Measurements from ENCODE around the gene RSBN1L. TPM values are rescaled to one million over a fixed set of nuclear protein-coding genes. Genes with fewer than 3 reads are reported as not detected.

The RSBN1L gene
- total and polyA plus RNA-seq, 7 donors: 2.0 to 10.1 (median 7.5) TPM

GRCh38 chr7:77798394-77799077 is 102.3 kb downstream of the RSBN1L start, which contains the start of the genes PHTF2 and TMEM60:
TSS of gene PHTF2 (plus strand) at chr7:77798773.
TSS of gene TMEM60 (minus strand) at chr7:77798434. CDS start at chr7:77794373, 4,061 bp downstream.
- DNase-seq (peak; percentile 98 to 99), ATAC-seq (peak; percentile 86 to 94 (median 88))
- Histone ChIP-seq H3K4me1 (peaks cover 44% of the 10 kb centered on the region), H3K27ac (peak within 1 kb of the TSS; percentile 98), H3K4me3 (peak within 1 kb of the TSS; percentile 95), H3K27me3 (ENCODE audit: insufficient read depth in 3 of 3, low read length in 2 of 3) (no peaks in the 10 kb centered on the region), H3K9me3 (no peaks in the 10 kb centered on the region), H3K36me3 (ENCODE audit: insufficient read depth in 1 of 2, low read depth in 1 of 2) (no peaks in the 10 kb centered on the region)
- peak; percentile 50 for TF ChIP-seq CTCF (IDR thresholded peaks at IDR 0.05)
- intact Hi-C loops (cut with DNase I): loop anchor here (5.0 to 10.0 kb wide), 4 partner anchors 39 to 86 kb away; no protein-coding TSS in a partner anchor
- WGBS, 3 donors: 0 to 1% (median 0%) methylated on average over 44 to 61 of the region's 61 CpGs

GRCh38 chr7:77799078-77799964 is 103.1 kb downstream of the RSBN1L start:
- Histone ChIP-seq H3K36me3 (ENCODE audit: insufficient read depth in 1 of 2, low read depth in 1 of 2) (no peaks in the 10 kb centered on the region), H3K27me3 (ENCODE audit: insufficient read depth in 3 of 3, low read length in 2 of 3) (no peaks in the 10 kb centered on the region), H3K4me1 (peaks cover 47% of the 10 kb centered on the region), H3K9me3 (no peaks in the 10 kb centered on the region), H3K4me3 (peak overlapping the region; percentile 95), H3K27ac (peak overlapping the region; percentile 98)
- TF ChIP-seq CTCF (IDR thresholded peaks at IDR 0.05): no peak
- 1 to 2% (median 1%) methylated on average over 49 to 55 of the region's 55 CpGs for WGBS, 3 donors
- peak; percentile 47 to 71 for DNase-seq
- intact Hi-C loops (cut with DNase I): loop anchor here (5.0 to 10.0 kb wide), 4 partner anchors 38 to 85 kb away; no protein-coding TSS in a partner anchor
- ATAC-seq: peak; percentile 59 to 76 (median 68)

GRCh38 chr7:77800158-77800557 is 103.9 kb downstream of the RSBN1L start:
- 53 to 66% (median 58%) methylated on average over 4 of the region's 4 CpGs for WGBS, 3 donors
- intact Hi-C loops (cut with DNase I): no loop called here
- DNase-seq: no peak
- Histone ChIP-seq H3K4me3 (peak overlapping the region; percentile 95), H3K27me3 (ENCODE audit: insufficient read depth in 3 of 3, low read length in 2 of 3) (no peaks in the 10 kb centered on the region), H3K36me3 (ENCODE audit: insufficient read depth in 1 of 2, low read depth in 1 of 2) (no peaks in the 10 kb centered on the region), H3K4me1 (peaks cover 42% of the 10 kb centered on the region), H3K27ac (peak overlapping the region; percentile 98), H3K9me3 (no peaks in the 10 kb centered on the region)
- TF ChIP-seq CTCF (IDR thresholded peaks at IDR 0.05): no peak
- ATAC-seq: no peak

- Histone ChIP-seq H3K27ac (peak overlapping the region; percentile 27), H3K4me3 (peak overlapping the region; percentile 95), H3K36me3 (ENCODE audit: insufficient read depth in 1 of 2, low read depth in 1 of 2) (no peaks in the 10 kb centered on the region), H3K9me3 (peaks cover 1% of the 10 kb centered on the region), H3K4me1 (peaks cover 42% of the 10 kb centered on the region), H3K27me3 (ENCODE audit: insufficient read depth in 3 of 3, low read length in 2 of 3) (no peaks in the 10 kb centered on the region)
- TF ChIP-seq CTCF (IDR thresholded peaks at IDR 0.05): no peak
- DNase-seq (no peak), ATAC-seq (no peak)
- WGBS, 3 donors: 90 to 95% (median 91%) methylated on average over 2 of the region's 2 CpGs
- intact Hi-C loops (cut with DNase I): no loop called here
Measured at GRCh38 chr7:77800730-77801129, 104.5 kb downstream of the RSBN1L start.
